ENCODE results near the gene ENTPD5.

DNA sequence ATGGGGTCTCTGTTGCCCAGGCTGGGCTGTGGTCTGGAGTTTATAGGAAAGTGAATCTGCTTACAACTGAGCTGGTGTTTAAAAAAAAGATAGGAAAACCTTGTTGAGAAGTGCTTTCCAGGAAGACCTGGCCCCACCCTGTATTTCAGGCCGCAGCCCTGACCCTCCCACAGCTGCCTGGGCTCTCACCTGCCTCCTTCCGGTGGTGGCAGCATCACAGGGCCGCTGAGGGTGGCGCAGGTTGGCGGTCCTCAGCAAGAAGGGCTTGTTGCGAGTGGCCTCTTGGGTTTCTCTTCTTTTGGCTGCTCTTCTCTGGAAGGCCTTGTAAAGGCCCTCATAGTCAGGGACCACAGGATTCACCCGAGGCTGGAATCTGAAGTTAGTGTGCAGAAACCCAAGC is 76.9 kb downstream of the ENTPD5 start:
- TF ChIP-seq, protein P1, sequence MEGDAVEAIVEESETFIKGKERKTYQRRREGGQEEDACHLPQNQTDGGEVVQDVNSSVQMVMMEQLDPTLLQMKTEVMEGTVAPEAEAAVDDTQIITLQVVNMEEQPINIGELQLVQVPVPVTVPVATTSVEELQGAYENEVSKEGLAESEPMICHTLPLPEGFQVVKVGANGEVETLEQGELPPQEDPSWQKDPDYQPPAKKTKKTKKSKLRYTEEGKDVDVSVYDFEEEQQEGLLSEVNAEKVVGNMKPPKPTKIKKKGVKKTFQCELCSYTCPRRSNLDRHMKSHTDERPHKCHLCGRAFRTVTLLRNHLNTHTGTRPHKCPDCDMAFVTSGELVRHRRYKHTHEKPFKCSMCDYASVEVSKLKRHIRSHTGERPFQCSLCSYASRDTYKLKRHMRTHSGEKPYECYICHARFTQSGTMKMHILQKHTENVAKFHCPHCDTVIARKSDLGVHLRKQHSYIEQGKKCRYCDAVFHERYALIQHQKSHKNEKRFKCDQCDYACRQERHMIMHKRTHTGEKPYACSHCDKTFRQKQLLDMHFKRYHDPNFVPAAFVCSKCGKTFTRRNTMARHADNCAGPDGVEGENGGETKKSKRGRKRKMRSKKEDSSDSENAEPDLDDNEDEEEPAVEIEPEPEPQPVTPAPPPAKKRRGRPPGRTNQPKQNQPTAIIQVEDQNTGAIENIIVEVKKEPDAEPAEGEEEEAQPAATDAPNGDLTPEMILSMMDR (IDR thresholded peaks at IDR 0.05; ENCODE audit: insufficient read depth, low read length), result no peak
- no peak for TF ChIP-seq POLR2AphosphoS5 (IDR thresholded peaks at IDR 0.05; ENCODE audit: low read depth)
